Measurements from ENCODE around the gene BIN1. TPM values are rescaled to one million over a fixed set of nuclear protein-coding genes. Genes with fewer than 3 reads are reported as not detected.

Gene BIN1
- total RNA-seq, 1 donor from 2014 or later = 50.2 TPM

DNA sequence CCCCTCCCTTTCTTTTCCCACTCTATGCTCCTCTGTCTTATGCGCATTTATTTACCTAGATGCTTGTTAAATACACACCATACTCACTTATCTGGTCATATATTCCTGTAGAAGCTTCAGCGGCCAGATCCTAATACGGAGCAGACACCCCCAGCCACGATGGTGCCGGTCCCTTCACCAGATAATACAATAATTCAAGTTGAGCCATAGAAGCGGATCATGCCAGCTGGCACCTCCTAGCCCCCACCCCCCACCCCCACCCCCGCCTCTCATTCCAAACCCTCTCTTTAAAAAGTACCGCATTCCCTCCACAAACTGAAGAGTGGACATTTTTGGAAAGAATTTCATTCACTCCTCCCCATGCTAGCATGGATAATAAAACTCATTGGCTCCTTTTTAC is 95.2 kb downstream of the BIN1 start:
- no peak overlapping the region for H2AFZ ChIP-seq (ENCODE audit: low read depth, low read length)
- Mint-ChIP-seq H3K27me3 (ENCODE audit: low read depth, unreplicated experiment) (peaks cover 28% of the 10 kb centered on the region), H3K4me3 (ENCODE audit: unreplicated experiment) (no peak overlapping the region), H3K27ac (ENCODE audit: unreplicated experiment) (no peak overlapping the region), H3K4me1 (ENCODE audit: low read depth, unreplicated experiment) (no peaks in the 10 kb centered on the region), H3K9me3 (ENCODE audit: unreplicated experiment) (peaks cover 4% of the 10 kb centered on the region), H3K36me3 (ENCODE audit: low read depth, unreplicated experiment) (no peaks in the 10 kb centered on the region)
- H3K4me2 ChIP-seq (ENCODE audit: low read length) = no peak overlapping the region
- H3K27me3 ChIP-seq (ENCODE audit: insufficient read depth, low read length) = peaks cover 3% of the 10 kb centered on the region
- H3K36me3 ChIP-seq (ENCODE audit: insufficient read depth, low read length) = no peaks in the 10 kb centered on the region
- no peak for TF ChIP-seq EZH2 (IDR thresholded peaks at IDR 0.05; ENCODE audit: insufficient read depth, low read length)
- TF ChIP-seq, protein P1, sequence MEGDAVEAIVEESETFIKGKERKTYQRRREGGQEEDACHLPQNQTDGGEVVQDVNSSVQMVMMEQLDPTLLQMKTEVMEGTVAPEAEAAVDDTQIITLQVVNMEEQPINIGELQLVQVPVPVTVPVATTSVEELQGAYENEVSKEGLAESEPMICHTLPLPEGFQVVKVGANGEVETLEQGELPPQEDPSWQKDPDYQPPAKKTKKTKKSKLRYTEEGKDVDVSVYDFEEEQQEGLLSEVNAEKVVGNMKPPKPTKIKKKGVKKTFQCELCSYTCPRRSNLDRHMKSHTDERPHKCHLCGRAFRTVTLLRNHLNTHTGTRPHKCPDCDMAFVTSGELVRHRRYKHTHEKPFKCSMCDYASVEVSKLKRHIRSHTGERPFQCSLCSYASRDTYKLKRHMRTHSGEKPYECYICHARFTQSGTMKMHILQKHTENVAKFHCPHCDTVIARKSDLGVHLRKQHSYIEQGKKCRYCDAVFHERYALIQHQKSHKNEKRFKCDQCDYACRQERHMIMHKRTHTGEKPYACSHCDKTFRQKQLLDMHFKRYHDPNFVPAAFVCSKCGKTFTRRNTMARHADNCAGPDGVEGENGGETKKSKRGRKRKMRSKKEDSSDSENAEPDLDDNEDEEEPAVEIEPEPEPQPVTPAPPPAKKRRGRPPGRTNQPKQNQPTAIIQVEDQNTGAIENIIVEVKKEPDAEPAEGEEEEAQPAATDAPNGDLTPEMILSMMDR (IDR thresholded peaks at IDR 0.05; ENCODE audit: insufficient read depth, low read depth, low read length) = no peak
- no peak overlapping the region for H3K4me3 ChIP-seq (ENCODE audit: insufficient read depth, low read depth, low read length)
- no peaks in the 10 kb centered on the region for H3K9me3 ChIP-seq (ENCODE audit: insufficient read depth, low read depth, low read length)
- no peak overlapping the region for H3K27ac ChIP-seq (ENCODE audit: low read depth, low read length)
- no peak for DNase-seq (ENCODE audit: low read depth)
- H3K79me2 ChIP-seq (ENCODE audit: insufficient read depth, low read length) = no peaks in the 10 kb centered on the region
- peaks cover 14% of the 10 kb centered on the region for H3K4me1 ChIP-seq (ENCODE audit: insufficient read depth, low read length)
- no peak for FAIRE-seq
- H3K9ac ChIP-seq (ENCODE audit: low read length) = no peak overlapping the region
- no peaks in the 10 kb centered on the region for H4K20me1 ChIP-seq (ENCODE audit: insufficient read depth, low read length)

DNA sequence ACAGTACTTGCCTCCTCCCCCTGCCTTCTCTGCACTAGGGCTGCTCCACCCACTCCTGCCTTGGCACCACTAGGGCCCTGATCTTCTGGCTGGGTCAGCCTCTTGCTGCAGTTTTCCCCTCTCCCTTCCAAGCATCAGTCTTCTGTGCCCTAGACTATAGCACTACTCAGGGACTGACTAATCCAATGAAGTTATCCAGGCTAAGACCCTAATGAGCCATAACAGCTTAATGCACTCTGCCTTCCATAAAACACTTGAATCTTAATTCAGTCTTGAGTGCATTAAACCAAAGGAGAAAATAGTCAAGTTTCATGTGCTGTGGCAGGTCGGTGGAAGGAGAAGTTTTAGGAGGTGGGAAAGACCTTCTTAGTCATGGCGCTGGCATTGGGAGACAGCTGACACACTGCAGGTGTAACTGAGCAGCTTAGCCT is 95.7 kb downstream of the BIN1 start:
- no peaks in the 10 kb centered on the region for H3K4me1 Mint-ChIP-seq (ENCODE audit: low read depth, unreplicated experiment)
- Histone ChIP-seq H3K27ac (ENCODE audit: low read depth, low read length) (no peak overlapping the region), H3K79me2 (ENCODE audit: insufficient read depth, low read length) (no peaks in the 10 kb centered on the region), H3K27me3 (ENCODE audit: insufficient read depth, low read length) (peaks cover 3% of the 10 kb centered on the region), H3K9me3 (ENCODE audit: insufficient read depth, low read depth, low read length) (no peaks in the 10 kb centered on the region), H2AFZ (ENCODE audit: low read depth, low read length) (no peak overlapping the region), H3K36me3 (ENCODE audit: insufficient read depth, low read length) (no peaks in the 10 kb centered on the region), H3K4me3 (ENCODE audit: insufficient read depth, low read depth, low read length) (no peak overlapping the region), H3K9ac (ENCODE audit: low read length) (no peak overlapping the region), H3K4me2 (ENCODE audit: low read length) (no peak overlapping the region), H4K20me1 (ENCODE audit: insufficient read depth, low read length) (no peaks in the 10 kb centered on the region), H3K4me1 (ENCODE audit: insufficient read depth, low read length) (peaks cover 14% of the 10 kb centered on the region)
- H3K4me3 Mint-ChIP-seq (ENCODE audit: unreplicated experiment) = no peak overlapping the region
- no peak overlapping the region for H3K27ac Mint-ChIP-seq (ENCODE audit: unreplicated experiment)
- no peak for TF ChIP-seq EZH2 (IDR thresholded peaks at IDR 0.05; ENCODE audit: insufficient read depth, low read length)
- TF ChIP-seq, protein P1 (IDR thresholded peaks at IDR 0.05; ENCODE audit: insufficient read depth, low read depth, low read length) = no peak
- FAIRE-seq (no peak), DNase-seq (ENCODE audit: low read depth) (no peak)
- no peaks in the 10 kb centered on the region for H3K36me3 Mint-ChIP-seq (ENCODE audit: low read depth, unreplicated experiment)
- peaks cover 4% of the 10 kb centered on the region for H3K9me3 Mint-ChIP-seq (ENCODE audit: unreplicated experiment)
- peaks cover 28% of the 10 kb centered on the region for H3K27me3 Mint-ChIP-seq (ENCODE audit: low read depth, unreplicated experiment)

DNA sequence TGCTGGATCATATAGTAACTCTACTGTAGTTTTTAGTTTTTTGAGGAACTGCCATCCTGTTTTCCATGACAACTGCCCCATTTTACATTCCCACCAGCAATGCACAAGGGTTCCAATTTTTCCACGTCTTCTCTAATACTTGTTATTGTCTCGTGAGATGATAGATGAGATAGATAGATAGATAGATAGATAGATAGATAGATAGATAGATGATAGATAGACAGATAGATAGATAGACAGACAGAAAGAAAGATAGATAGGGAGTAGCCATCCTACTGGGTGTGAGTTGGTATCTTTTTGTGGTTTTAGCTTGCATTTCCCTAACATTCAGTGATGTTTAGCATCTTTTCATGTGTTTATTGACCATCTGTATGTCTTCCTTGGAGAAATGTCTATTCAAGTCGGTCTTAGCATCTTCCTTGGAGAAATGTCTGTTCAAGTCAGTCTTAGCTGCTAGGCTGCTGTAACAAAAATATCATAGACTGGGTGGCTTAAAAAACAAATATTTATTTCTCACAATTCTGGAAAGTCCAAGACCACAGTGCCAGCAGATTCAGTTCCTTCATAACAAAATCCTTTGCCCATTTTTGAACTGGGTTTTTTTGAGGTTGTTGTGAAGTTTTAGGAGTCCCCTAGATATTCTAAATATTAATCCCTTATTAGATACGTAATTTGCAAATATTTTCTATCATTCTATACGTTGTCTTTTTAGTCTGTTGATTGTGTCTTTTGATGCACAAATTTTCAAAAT is 98.5 kb downstream of the BIN1 start:
- Mint-ChIP-seq H3K4me1 (ENCODE audit: low read depth, unreplicated experiment) (no peaks in the 10 kb centered on the region), H3K36me3 (ENCODE audit: low read depth, unreplicated experiment) (no peaks in the 10 kb centered on the region), H3K4me3 (ENCODE audit: unreplicated experiment) (no peak overlapping the region), H3K27me3 (ENCODE audit: low read depth, unreplicated experiment) (peaks cover 11% of the 10 kb centered on the region), H3K9me3 (ENCODE audit: unreplicated experiment) (peaks cover 4% of the 10 kb centered on the region), H3K27ac (ENCODE audit: unreplicated experiment) (no peak overlapping the region)
- FAIRE-seq (no peak), DNase-seq (ENCODE audit: low read depth) (no peak)
- H3K4me1 ChIP-seq (ENCODE audit: insufficient read depth, low read length) = no peaks in the 10 kb centered on the region
- H3K36me3 ChIP-seq (ENCODE audit: insufficient read depth, low read length) = no peaks in the 10 kb centered on the region
- H3K9me3 ChIP-seq (ENCODE audit: insufficient read depth, low read depth, low read length) = no peaks in the 10 kb centered on the region
- no peak overlapping the region for H3K9ac ChIP-seq (ENCODE audit: low read length)
- no peaks in the 10 kb centered on the region for H4K20me1 ChIP-seq (ENCODE audit: insufficient read depth, low read length)
- peaks cover 3% of the 10 kb centered on the region for H3K27me3 ChIP-seq (ENCODE audit: insufficient read depth, low read length)
- no peak overlapping the region for H3K27ac ChIP-seq (ENCODE audit: low read depth, low read length)
- H3K4me2 ChIP-seq (ENCODE audit: low read length) = no peak overlapping the region
- TF ChIP-seq EZH2 (IDR thresholded peaks at IDR 0.05; ENCODE audit: insufficient read depth, low read length) = no peak
- TF ChIP-seq, protein P1 (IDR thresholded peaks at IDR 0.05; ENCODE audit: insufficient read depth, low read depth, low read length) = no peak
- H2AFZ ChIP-seq (ENCODE audit: low read depth, low read length) = no peak overlapping the region
- no peak overlapping the region for H3K4me3 ChIP-seq (ENCODE audit: insufficient read depth, low read depth, low read length)
- H3K79me2 ChIP-seq (ENCODE audit: insufficient read depth, low read length) = no peaks in the 10 kb centered on the region

Data from astrocyte (in vitro differentiated cells and primary cell).